Pancreas (tissue), 10 donors: ENCODE measurements around the gene NFATC3. TPM values are rescaled to one million over a fixed set of nuclear protein-coding genes. Genes with fewer than 3 reads are reported as not detected.

Experiments
- ATAC-seq, 4 donors: fragments of 200-7000 bp; cut with Tn5 transposase; one replicate each; pipeline versions ENCODE4 v1.8.0 to v1.9.1; 2020; ENCODE audit warnings: mild to moderate bottlenecking in 4 of 4, moderate library complexity in 4 of 4
- DNase-seq, 6 donors: peaks; one replicate each; pipeline ENCODE4 v3.0.0-alpha.2; 2020
- FAIRE-seq: peaks from 2 replicates; lab custom pipeline; 2012; peaks lifted over from hg19 to GRCh38; lab: Jason Lieb, UNC
- H3K27ac ChIP-seq, 4 donors: fragments of 200-600 bp; sonication (generic); 1 replicate in 3 of 4; 2 replicates in 1 of 4; pipeline versions ENCODE4 v1.5.0 to v1.8.0; 2020
- H3K27me3 ChIP-seq, 4 donors: fragments of 200-600 bp; one replicate each; pipeline ENCODE4 v1.8.0; 2021
- H3K36me3 ChIP-seq, 3 donors: fragments of 200-600 bp; sonication (generic) in 1 of 3; one replicate each; pipeline versions ENCODE4 v1.5.0 to v1.8.0; 2020 to 2021
- H3K4me1 ChIP-seq, 3 donors: fragments of 200-600 bp; one replicate each; pipeline ENCODE4 v1.8.0; 2021
- H3K4me3 ChIP-seq, 4 donors: fragments of 200-600 bp; sonication (generic) in 2 of 4; one replicate each; pipeline versions ENCODE4 v1.5.0 to v1.8.0; 2020 to 2021
- H3K9me3 ChIP-seq, 4 donors: fragments of 200-600 bp; one replicate each; pipeline ENCODE4 v1.8.0; 2021
- CTCF ChIP-seq, 4 donors: fragments of 200-600 bp; sonication (generic) in 3 of 4; IDR thresholded peaks; one replicate each; pipeline versions ENCODE4 v1.5.0 to v1.8.0; 2021; ENCODE audit warnings: antibody characterized with exemption in 4 of 4
- WGBS, 2 donors: extraction: QIAGEN DNeasy Blood & Tissue Kit; methylation state at CpG; one replicate each; pipeline ENCODE4 v1.1.7; 2013; 5-methylcytosine and 5-hydroxymethylcytosine counted together
- intact Hi-C, 3 donors: fragments of 100-400 bp; cut with DNase I; formaldehyde crosslinking; loops; one replicate each; pipeline versions ENCODE4 v1.11.1 to v1.14.2; 2022
- polyA plus RNA-seq, 2 donors: library from polyadenylated mRNA; stranded (reverse); fragments of 200-250 nt; gene quantifications; one replicate each; pipeline ENCODE4 v1.2.3, GENCODE V29; 2013
- total RNA-seq, 6 donors: library from RNA; stranded (reverse); fragmentation: NEBNext Ultra II Directional in 4 of 6; extraction: Animal tissue kit (Norgen Biotek cat#: 25700) in 4 of 6; gene quantifications; one replicate each; pipeline versions ENCODE4 v1.2.1 to v1.2.4, GENCODE V29; 2021 to 2023
- donor health status: healthy with polysubstance abuse.
- donor health status: DM: no; HTN: no; CAD: no; lungs with moderate emphysema.
- donor health status: DM: no; HTN: no; CAD: no.
- donor health status: control.
- donor health status: control.
- donor health status: Bipolar disorder and iron deficiency.
- donor health status: DM: yes; HTN: yes; CAD: no.
- donor health status: DM: no; HTN: no; CAD: no.
- donor health status: DM: no; HTN: no; CAD: no.
- donor health status: DM: yes; HTN: yes; CAD: no.

NFATC3 gene
- total and polyA plus RNA-seq, 8 donors: 3.8 to 19.3 (median 12.5) TPM

DNA sequence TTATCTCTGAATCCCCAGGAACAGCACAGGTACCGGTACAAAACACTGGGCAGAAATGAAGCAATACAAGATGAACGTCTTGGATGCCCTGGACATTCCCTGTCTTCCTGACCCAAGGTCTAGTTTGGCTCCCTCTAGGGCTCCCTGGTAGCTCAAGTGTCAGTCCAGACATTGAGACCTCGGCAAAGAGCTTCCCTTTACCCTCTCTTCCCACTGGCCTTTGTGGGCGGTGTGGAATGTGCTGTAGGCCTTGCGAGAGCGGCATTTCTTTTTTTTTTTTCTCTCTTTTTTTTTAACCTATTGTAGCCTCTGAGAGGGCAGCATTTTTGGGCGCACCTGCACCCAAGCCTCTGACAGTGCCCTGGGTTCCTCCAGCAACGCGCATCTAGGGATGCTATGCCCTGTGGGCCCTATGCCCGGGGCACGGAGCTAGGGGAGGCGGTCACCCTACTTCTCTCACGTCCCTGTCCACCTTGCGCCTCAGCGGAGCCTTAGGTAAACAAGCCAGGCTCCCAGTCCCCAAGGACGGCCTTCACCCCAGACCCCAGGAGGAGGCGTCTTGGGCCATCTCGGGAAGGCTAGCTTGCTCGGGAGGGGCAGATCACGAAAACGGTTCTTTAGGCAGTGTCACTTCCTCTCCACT is 1.2 kb upstream of the NFATC3 start:
- Histone ChIP-seq H3K36me3 (no peaks in the 10 kb centered on the region), H3K27ac (peak overlapping the region; percentile 65 to 91 (median 81)), H3K9me3 (no peaks in the 10 kb centered on the region), H3K4me1 (peaks cover 13 to 19% (median 16%) of the 10 kb centered on the region in 3 donors), H3K27me3 (no peaks in the 10 kb centered on the region), H3K4me3 (peak overlapping the region in 2 of 4 donors; percentile 43)
- 65 to 66% methylated on average over 21 of the region's 21 CpGs for WGBS, 2 donors
- no peak for FAIRE-seq
- no peak for TF ChIP-seq CTCF (IDR thresholded peaks at IDR 0.05)
- ATAC-seq: no peak
- intact Hi-C loops: loop anchor here in 2 of 3 donors (10.0 kb wide), 2 partner anchors 141 to 151 kb away; partner anchors contain the start of gene ESRP2 (in 1 of the 2)
- peak in 2 of 6 donors; percentile 25 to 55 for DNase-seq

- 34 to 39% methylated on average over 38 of the region's 45 CpGs for WGBS, 2 donors
- Histone ChIP-seq H3K36me3 (no peaks in the 10 kb centered on the region), H3K27ac (peak overlapping the region; percentile 65 to 91 (median 81)), H3K4me1 (peaks cover 13 to 26% (median 23%) of the 10 kb centered on the region in 3 donors), H3K9me3 (no peaks in the 10 kb centered on the region), H3K4me3 (peak overlapping the region; percentile 10 to 43 (median 28)), H3K27me3 (no peaks in the 10 kb centered on the region)
- DNase-seq (peak; percentile 67 to 91 (median 78)), ATAC-seq (peak; percentile 15 to 79 (median 62)), FAIRE-seq (no peak)
- no peak for TF ChIP-seq CTCF (IDR thresholded peaks at IDR 0.05)
- intact Hi-C loops: loop anchor here in 2 of 3 donors (10.0 kb wide), 2 partner anchors 140 to 150 kb away; partner anchors contain the start of gene ESRP2 (in 1 of the 2)
Measured at GRCh38 chr16:68084504-68085258, 489 bp upstream of the NFATC3 start.

DNA sequence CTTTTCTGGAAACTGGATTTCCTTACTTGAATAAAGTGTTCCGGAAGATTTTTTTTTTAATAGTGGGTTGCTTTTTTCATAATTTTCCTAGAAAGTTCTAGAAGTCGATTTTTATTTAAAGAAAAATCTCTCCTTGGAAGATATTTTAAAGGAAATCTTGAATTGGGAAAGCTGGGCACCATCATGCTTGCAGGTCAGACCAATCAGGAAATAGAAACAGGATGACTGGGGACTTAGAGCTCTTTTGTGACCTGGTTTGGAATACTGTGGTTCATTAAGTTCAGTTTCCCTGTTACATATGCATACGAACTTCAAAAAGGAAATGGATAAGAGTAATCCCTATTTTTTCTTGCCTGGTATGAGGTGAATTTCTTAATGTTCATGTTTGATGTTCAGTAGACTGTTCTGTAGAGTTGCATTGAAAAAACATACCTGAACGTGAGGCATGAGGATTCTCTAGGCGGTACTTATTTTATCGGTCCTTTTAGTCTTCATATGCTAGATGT is 1.2 kb downstream of the NFATC3 start:
- TF ChIP-seq CTCF (IDR thresholded peaks at IDR 0.05): no peak
- ATAC-seq (peak in 2 of 4 donors; percentile 10 to 17), DNase-seq (no peak), FAIRE-seq (peak; percentile 29)
- intact Hi-C loops: loop anchor here in 2 of 3 donors (10.0 kb wide), 2 partner anchors 138 to 148 kb away; partner anchors contain the start of gene ESRP2 (in 1 of the 2)
- H3K4me3 ChIP-seq: peak overlapping the region; percentile 73 to 89 (median 81)
- H3K27me3 ChIP-seq: no peaks in the 10 kb centered on the region
- H3K9me3 ChIP-seq: no peaks in the 10 kb centered on the region
- no peaks in the 10 kb centered on the region for H3K36me3 ChIP-seq
- peak overlapping the region in 3 of 4 donors; percentile 6 to 93 (median 85) for H3K27ac ChIP-seq
- WGBS, 2 donors: 6 to 14% methylated on average over 6 of the region's 6 CpGs
- H3K4me1 ChIP-seq: peaks cover 13 to 40% (median 36%) of the 10 kb centered on the region in 3 donors

GRCh38 chr16:68086860-68087268 is 1.7 kb downstream of the NFATC3 start:
- Histone ChIP-seq H3K36me3 (no peaks in the 10 kb centered on the region), H3K27ac (peak overlapping the region in 1 of 4 donors; percentile 85), H3K9me3 (no peaks in the 10 kb centered on the region), H3K4me1 (peaks cover 13 to 43% (median 40%) of the 10 kb centered on the region in 3 donors), H3K4me3 (peak overlapping the region in 3 of 4 donors; percentile 73 to 83 (median 79)), H3K27me3 (no peaks in the 10 kb centered on the region)
- ATAC-seq: no peak
- FAIRE-seq: no peak
- 23 to 28% methylated on average over 6 of the region's 6 CpGs for WGBS, 2 donors
- TF ChIP-seq CTCF (IDR thresholded peaks at IDR 0.05): no peak
- intact Hi-C loops: loop anchor here in 2 of 3 donors (10.0 kb wide), 2 partner anchors 138 to 148 kb away; partner anchors contain the start of gene ESRP2 (in 1 of the 2)
- DNase-seq: no peak
